Dedifferentiated amniotic fluid mesenchymal stem cell (primary cell): ENCODE data around the gene ZCCHC12.

ENCODE experiments used
- DNase-seq: peaks from one replicate; pipeline ENCODE4 v3.0.0-alpha.2; 2016; ENCODE audit errors: extremely low spot score

ZCCHC12 gene

DNA sequence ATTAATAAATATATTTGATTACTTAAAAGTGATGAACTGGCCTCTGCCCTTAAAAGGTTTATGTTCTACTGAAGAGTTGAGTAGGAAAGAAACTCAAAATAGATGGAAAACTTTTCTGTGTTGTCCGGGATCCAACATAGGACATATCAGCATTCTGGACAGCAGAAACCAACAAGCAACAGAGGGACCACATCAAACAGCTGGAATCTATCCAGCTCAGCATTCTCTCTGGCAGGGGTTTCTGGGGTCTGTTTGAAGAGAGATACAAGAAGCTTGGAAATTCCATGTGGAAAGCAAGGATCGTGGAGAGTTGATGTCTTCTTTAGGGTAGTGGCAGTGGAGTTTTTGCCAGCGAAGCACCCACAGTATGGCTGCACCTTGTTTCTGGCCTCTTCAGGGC is 43.6 kb downstream of the ZCCHC12 start:
- no peak for DNase-seq

GRCh38 chrX:118872102-118872566 is 48.5 kb downstream of the ZCCHC12 start:
- no peak for DNase-seq
